ENCODE measurements around the gene PRR12. TPM values are rescaled to one million over a fixed set of nuclear protein-coding genes. Genes with fewer than 3 reads are reported as not detected.

Gene PRR12
- total RNA-seq, 1 donor from 2014 or later: 15.5 TPM

- Histone ChIP-seq H3K27me3 (no peaks in the 10 kb centered on the region), H3K27ac (no peak overlapping the region), H3K4me3 (no peak overlapping the region), H3K9me3 (no peaks in the 10 kb centered on the region), H3K4me1 (peaks cover 9% of the 10 kb centered on the region), H3K36me3 (no peaks in the 10 kb centered on the region)
- DNase-seq (ENCODE audit: extremely low spot score in 2 of 2): no peak
- intact Hi-C loops (cut with DNase I): no loop called here
- TF ChIP-seq POLR2A (IDR thresholded peaks at IDR 0.05) (no peak), CTCF (IDR thresholded peaks at IDR 0.05) (no peak), POLR2AphosphoS5 (IDR thresholded peaks at IDR 0.05; ENCODE audit: insufficient read depth in 1 of 2, low read depth in 1 of 2) (no peak)
Measured at GRCh38 chr19:49587227-49587626, 3.8 kb upstream of the PRR12 start.

DNA sequence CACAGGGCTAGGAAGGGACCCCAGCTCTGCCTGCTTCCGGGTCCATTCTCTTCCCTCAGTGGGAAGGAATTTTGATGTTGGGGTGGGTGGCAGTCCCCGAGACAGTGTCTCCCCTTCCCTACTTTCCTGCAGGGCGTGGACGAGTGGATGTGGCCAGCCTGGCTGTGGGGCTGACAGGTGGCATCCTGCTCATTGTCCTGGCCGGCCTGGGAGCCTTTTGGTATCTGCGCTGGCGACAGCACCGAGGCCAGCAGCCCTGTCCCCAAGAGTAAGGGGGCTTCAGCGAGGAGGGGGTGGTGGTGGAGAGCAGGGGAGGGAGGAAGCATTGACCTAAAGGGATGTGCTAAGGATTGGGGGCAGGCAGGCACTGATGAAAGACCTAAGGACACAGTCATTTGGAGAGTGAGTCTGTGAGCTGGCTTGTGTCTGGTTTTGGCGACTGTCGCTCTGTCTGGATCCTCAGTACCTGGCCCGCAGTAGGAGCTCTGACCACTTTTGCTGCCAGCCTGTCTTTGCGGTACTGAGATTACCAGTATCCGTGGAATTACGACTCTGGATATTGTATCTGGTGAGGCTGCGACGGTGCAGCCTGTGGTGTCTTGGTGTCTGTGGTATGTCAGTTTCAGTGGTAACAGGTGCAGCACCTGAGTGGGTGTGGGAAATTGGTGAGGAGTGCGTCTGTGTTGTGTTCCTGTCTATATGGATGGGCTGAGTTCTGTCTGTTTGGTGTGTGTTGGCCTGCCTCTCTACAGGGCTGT is 2.4 kb upstream of the PRR12 start:
- no peak overlapping the region for H3K27ac ChIP-seq

GRCh38 chr19:49589502-49589905 is 1.5 kb upstream of the PRR12 start:
- peak overlapping the region in 1 of 2 donors; percentile 83 for H3K4me3 ChIP-seq
- no peak for DNase-seq (ENCODE audit: extremely low spot score in 2 of 2)

More for the DNA sequence above, 2.4 kb upstream of the PRR12 start:
- Histone ChIP-seq H3K36me3 (no peaks in the 10 kb centered on the region), H3K9me3 (no peaks in the 10 kb centered on the region), H3K4me1 (peaks cover 20% of the 10 kb centered on the region), H3K27me3 (no peaks in the 10 kb centered on the region), H3K4me3 (no peak overlapping the region)
- TF ChIP-seq POLR2A (IDR thresholded peaks at IDR 0.05): no peak
- TF ChIP-seq POLR2AphosphoS5 (IDR thresholded peaks at IDR 0.05; ENCODE audit: insufficient read depth in 1 of 2, low read depth in 1 of 2): no peak
- TF ChIP-seq CTCF (IDR thresholded peaks at IDR 0.05): no peak
- intact Hi-C loops (cut with DNase I): no loop called here
- DNase-seq (ENCODE audit: extremely low spot score in 2 of 2): no peak

DNA sequence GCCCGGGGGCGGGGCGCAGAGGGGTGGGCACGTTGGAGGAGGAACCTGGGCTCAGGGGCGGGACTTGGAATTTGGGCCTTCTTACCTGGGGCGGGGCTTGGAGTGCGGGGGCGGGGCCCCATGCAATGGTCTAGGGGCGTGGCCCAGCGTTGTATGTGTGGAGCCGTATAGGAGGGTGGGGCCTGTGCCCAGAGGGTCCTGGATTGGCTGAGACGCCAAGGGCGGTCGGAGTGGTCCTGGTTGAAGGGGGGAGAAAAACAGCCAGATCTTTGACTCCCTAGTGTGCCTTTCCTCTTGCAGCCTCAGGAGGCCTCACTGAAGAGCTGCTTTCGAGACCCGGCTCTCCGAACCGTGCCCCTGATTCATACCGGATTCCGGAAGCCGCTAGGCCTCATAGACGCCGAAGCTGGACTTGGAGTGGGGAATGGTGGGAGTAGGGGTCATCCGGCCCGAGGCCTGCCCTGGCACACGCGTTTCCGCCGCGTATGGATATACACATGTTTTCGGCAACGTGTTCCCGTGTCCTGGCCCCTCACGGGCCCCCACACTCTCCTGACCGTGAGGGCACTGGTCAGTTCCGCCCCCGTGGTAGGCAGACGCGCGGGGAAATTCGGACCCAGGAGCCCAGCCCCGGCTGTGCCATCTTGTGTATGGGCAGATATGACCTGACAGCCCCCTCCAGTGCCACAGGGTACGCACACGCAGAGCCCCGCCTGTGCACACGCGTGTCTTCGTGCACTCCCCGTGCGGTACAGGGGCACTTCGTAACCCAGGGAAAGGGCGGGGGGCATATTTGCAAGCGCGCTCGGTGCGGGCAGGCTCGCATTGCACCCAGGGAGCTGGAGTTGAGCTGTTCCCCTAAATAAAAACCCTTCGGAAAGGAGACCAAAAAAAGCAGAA is 661 bp upstream of the PRR12 start:
- peaks cover 0 to 9% of the 10 kb centered on the region in 2 donors for H3K36me3 ChIP-seq
- no peaks in the 10 kb centered on the region for H3K9me3 ChIP-seq
- TF ChIP-seq POLR2AphosphoS5 (IDR thresholded peaks at IDR 0.05; ENCODE audit: insufficient read depth in 1 of 2, low read depth in 1 of 2) (peak; percentile 52 to 83), POLR2A (IDR thresholded peaks at IDR 0.05) (peak in 1 of 2 donors; percentile 24), CTCF (IDR thresholded peaks at IDR 0.05) (no peak)
- peak overlapping the region; percentile 73 to 83 for H3K4me3 ChIP-seq
- H3K27me3 ChIP-seq: no peaks in the 10 kb centered on the region
- intact Hi-C loops (cut with DNase I): no loop called here
- DNase-seq (ENCODE audit: extremely low spot score in 2 of 2): peak in 1 of 2 donors; percentile 96
- H3K4me1 ChIP-seq: peaks cover 24% of the 10 kb centered on the region
- peak overlapping the region; percentile 91 for H3K27ac ChIP-seq

More at GRCh38 chr19:49589502-49589905, 1.5 kb upstream of the PRR12 start:
- peaks cover 24% of the 10 kb centered on the region for H3K4me1 ChIP-seq
- TF ChIP-seq POLR2AphosphoS5 (IDR thresholded peaks at IDR 0.05; ENCODE audit: insufficient read depth in 1 of 2, low read depth in 1 of 2): no peak
- TF ChIP-seq CTCF (IDR thresholded peaks at IDR 0.05): no peak
- no peak for TF ChIP-seq POLR2A (IDR thresholded peaks at IDR 0.05)
- H3K27ac ChIP-seq: peak overlapping the region; percentile 91
- intact Hi-C loops (cut with DNase I): no loop called here
- no peaks in the 10 kb centered on the region for H3K9me3 ChIP-seq
- peaks cover 0 to under 1% of the 10 kb centered on the region in 2 donors for H3K36me3 ChIP-seq
- no peaks in the 10 kb centered on the region for H3K27me3 ChIP-seq

All from vagina (tissue), 2 donors.